LNCaP clone FGC (cell line): ENCODE results near the gene USF2.
"Not testable (repeated sequence)": the region's sequence is repeated elsewhere in the genome, so short reads cannot be mapped to it uniquely, and the experiment has no call there.

Experiments
- DNase-seq: peaks from one replicate; pipeline ENCODE4 v3.0.0-alpha.2; 2011; ENCODE audit warnings: low read depth
- H3K4me3 ChIP-seq: 2 replicates; pipeline ENCODE4 v1.5.1; 2011; ENCODE audit warnings: mild to moderate bottlenecking, low read depth, low read length, control low read depth
- TF ChIP-seq, protein P1 (sequence below): IDR thresholded peaks from 2 replicates; pipeline ENCODE4 v1.5.1; 2012; ENCODE audit warnings: mild to moderate bottlenecking; ENCODE audit not compliant: control insufficient read depth, insufficient read depth; ENCODE audit errors: extremely low read depth

The USF2 gene

DNA sequence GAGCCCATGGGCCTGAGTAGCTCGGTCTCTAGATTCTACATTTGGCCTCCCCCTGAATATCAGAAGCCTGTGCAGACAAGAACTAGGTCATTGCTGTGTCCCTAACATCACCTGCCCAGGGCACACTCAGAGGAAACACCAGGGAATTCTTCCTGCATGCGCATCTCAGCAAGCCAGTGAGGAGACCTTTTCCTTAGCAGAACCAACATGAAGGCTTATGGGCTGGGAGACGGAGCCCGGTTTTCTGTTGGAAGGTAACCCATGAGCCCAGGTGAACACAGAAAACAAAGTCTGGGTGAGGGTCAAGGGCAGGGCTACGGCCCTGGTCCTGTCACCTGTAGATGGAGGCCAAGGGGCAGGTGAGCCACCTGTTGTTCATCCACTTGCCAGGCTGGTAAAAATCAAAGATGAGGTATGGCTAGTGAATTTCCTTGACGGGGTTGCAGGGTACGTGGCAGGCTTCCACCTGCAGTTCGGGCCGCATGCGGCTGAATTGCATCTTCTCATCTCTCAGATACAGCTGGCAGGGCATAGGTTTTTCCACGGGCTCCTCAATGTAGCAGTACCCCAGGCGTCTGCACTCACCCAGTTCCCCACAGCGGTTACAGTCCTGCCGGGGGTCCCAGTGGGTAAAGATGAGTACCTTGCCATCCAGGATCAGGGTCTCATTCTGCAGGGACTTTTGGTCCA, 36.7 kb upstream of the USF2 start:
- H3K4me3 ChIP-seq: no peak overlapping the region
- DNase-seq: no peak
- TF ChIP-seq, protein P1, sequence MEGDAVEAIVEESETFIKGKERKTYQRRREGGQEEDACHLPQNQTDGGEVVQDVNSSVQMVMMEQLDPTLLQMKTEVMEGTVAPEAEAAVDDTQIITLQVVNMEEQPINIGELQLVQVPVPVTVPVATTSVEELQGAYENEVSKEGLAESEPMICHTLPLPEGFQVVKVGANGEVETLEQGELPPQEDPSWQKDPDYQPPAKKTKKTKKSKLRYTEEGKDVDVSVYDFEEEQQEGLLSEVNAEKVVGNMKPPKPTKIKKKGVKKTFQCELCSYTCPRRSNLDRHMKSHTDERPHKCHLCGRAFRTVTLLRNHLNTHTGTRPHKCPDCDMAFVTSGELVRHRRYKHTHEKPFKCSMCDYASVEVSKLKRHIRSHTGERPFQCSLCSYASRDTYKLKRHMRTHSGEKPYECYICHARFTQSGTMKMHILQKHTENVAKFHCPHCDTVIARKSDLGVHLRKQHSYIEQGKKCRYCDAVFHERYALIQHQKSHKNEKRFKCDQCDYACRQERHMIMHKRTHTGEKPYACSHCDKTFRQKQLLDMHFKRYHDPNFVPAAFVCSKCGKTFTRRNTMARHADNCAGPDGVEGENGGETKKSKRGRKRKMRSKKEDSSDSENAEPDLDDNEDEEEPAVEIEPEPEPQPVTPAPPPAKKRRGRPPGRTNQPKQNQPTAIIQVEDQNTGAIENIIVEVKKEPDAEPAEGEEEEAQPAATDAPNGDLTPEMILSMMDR: no peak

DNA sequence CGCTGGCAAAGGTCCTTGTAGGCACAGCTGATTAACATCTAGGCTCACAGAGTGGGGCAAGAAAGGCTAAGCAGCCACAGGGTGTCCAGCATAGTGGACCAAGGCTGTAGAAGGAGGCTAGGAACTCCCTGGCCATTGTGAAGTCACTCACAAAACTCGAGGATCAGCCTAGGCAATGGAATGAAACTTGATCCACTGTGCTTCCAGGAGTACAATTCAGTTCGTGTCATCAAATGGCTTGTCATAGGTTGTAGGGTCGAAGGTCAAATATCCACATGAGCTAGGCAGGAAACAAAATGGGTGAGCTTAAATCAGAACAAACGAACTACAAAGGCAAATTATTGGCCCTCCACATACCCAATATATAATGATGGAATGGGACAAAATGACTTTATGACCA, 35.9 kb upstream of the USF2 start:
- H3K4me3 ChIP-seq: no peak overlapping the region
- TF ChIP-seq, protein P1: no peak
- no peak for DNase-seq

DNA sequence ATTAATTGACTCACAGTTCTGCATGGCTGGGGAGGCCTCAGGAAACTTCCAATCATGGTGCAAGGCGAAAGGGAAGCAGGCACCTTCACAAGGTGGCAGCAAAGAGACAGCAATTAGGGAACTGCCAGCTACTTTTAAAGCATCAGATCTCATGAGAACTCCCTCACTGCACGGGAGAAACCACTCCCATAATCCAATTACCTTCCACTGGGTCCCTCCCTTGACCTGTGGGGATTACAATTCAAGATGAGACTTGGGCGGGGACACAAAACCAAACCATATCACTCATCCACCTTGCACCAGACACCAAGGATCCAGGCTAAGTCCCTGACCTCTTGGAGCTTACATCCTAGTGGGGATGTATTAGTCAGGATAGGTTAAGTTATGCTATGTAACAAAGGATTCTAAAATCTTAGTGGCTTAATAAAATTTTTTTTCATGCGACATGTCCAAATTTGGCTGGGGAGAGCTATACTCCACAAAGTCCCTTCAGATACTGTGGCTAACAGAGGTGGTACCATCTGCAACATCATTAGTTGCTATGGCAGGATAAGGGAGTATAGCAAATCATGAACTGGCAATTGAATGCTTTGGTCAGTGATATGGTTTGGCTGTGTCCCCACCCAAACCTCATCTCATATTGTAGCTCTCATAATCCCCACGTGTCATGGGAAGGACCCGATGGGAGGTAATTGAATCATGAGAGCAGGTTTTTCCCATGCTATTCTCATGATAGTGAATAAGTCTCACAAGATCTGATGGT, 31.9 kb upstream of the USF2 start:
- TF ChIP-seq, protein P1: no peak
- H3K4me3 ChIP-seq: no peak overlapping the region
- no peak for DNase-seq

DNA sequence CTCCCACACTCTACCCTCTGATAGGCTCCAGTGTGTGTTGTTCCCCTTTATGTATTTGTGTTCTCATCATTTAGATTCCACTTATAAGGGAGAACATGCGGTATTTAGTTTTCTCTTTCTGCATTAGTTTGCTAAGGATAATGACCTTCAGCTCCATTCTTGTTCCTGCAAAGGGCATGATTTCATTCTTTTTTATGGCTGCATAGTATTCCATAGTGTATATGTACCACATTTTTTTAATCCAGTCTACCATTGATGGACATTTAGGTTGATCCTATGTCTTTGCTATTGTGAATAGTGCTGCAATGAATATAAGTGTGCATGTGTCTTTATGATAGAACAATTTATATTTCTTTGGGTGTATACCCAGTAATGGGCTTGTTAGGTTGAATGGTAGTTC, 29.2 kb upstream of the USF2 start:
- DNase-seq, H3K4me3 ChIP-seq: not testable (repeated sequence)

DNA sequence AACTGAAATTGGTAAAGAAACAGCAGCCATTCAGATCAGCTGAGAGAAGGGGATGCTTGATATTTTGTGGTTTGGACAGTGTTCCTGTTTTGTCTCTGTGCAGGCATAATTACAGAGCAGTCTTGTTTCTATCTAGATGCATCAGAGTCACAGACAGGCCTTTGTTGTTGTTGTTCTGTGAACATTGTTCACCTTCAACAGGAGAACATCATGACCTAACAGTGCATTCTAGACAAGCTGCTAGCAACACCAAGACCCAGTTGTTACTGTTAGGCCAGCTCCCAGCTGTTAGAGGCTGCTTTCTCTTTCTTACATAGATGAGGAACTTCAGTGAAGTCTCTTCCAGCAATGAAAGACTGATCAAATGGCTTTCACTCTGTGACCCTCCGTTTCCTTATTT, 28.4 kb upstream of the USF2 start:
- no peak for DNase-seq
- no peak overlapping the region for H3K4me3 ChIP-seq
- TF ChIP-seq, protein P1: no peak

DNA sequence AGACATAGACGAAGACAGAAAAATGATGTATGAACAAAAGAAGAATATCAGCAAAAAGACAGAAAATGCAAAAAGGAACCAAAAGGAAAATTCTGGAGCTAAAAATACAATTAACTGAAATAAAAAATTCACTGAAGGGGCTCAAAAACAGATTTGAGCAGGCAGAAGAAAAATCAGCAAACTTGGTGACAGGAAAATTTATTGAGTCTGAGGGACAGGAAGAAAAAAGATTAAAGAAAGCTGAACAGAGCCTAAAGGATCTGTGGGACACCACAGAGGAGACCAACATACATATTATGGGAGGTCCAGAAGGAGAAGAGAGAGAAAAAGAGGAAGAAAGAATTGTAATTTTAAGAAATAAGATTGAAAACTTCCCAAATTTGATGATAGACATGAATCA, 27.3 kb upstream of the USF2 start:
- TF ChIP-seq, protein P1: no peak
- no peak overlapping the region for H3K4me3 ChIP-seq
- no peak for DNase-seq

DNA sequence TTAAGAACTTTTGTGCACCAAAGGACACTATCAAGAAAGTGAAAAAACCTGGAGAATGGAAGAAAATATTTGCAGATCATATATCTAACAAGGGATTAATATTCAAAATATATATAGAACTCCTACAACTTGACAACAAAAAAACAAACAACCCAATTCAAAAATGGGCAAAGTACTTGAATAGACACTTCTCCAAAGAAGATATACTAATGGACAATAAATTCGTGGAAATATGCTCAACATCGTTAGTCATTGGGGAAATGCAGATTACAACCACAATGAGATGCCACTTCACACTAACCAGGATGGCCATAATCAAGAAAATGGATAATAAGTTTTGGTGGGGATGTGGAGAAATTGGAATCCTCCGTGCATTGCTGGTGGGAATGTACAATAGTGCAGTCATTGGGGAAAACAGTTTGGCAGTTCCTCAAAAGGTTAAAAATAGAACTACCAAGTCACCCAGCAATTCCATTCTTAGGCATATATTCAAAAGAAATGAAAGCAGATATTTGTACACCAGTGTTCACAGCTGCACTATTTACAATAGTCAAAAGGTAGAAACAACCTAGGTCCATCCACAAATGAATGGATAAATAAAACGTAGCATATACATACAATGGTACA, 22.2 kb upstream of the USF2 start:
- no peak for DNase-seq
- no peak overlapping the region for H3K4me3 ChIP-seq
- TF ChIP-seq, protein P1: no peak
